ENCODE data around the gene ANKS3.

DNA sequence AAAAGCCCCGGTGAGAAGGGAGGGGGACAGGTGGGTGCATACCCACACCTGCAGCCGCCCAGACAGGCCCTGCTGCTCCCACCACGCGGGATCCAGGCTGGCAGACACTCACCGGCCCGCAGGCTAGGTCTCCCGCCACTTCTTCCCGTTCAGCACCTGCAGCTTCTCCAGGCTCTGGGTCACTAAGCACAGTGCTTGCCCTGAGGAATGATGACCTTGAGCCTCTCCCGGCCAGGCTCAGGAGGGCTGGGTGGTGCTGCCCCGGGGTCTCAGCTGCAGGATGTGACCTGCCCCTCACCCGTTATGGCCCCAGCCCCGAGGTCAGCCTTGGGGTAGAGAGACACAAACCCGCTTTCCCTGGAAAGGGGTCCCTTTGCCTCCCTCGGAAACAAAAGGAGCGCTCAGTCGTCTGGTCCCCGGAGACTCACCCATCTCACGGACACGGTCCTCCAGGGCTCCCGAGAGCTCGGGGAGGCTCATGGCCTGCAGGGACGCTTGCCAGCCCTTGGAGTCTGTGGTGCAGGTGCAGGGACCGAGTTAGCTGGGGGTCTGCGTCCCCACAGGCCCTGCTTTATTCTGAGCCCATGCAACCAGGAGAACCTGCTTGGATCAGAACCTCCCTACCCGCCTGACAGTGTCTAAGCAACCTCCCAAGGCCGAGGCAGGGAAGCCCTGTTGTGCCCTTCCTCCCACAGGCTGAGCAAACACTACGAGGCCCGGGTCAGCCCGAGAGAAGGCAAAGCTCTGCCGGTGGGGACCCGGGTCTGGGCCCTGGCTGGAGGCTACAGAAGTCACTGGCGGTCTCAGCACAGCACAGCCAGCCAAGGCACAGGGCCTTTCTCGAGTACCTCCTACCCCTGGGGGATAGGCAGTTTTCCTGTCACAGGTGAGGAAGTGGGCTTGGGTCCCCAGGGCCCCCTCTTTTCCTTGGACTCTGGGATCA, 36.9 kb downstream of the ANKS3 start:
- TF ChIP-seq, protein P1, sequence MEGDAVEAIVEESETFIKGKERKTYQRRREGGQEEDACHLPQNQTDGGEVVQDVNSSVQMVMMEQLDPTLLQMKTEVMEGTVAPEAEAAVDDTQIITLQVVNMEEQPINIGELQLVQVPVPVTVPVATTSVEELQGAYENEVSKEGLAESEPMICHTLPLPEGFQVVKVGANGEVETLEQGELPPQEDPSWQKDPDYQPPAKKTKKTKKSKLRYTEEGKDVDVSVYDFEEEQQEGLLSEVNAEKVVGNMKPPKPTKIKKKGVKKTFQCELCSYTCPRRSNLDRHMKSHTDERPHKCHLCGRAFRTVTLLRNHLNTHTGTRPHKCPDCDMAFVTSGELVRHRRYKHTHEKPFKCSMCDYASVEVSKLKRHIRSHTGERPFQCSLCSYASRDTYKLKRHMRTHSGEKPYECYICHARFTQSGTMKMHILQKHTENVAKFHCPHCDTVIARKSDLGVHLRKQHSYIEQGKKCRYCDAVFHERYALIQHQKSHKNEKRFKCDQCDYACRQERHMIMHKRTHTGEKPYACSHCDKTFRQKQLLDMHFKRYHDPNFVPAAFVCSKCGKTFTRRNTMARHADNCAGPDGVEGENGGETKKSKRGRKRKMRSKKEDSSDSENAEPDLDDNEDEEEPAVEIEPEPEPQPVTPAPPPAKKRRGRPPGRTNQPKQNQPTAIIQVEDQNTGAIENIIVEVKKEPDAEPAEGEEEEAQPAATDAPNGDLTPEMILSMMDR (IDR thresholded peaks at IDR 0.05; ENCODE audit: insufficient read depth, low read length, poor library complexity, severe bottlenecking) = no peak
- TF ChIP-seq EZH2phosphoT487 (conservative IDR thresholded peaks at IDR 0.05; ENCODE audit: low read length) = no peak

Data from SU-DHL-6 (cell line).